GM21360 (cell line): Measurements from ENCODE around the gene MGST2.
A peak's percentile ranks its signal among the peaks of the same experiment; 100 is the strongest.

Source experiments
- ATAC-seq: cut with Tn5 transposase; IDR thresholded peaks from one replicate; pipeline ENCODE4 v1.9.1; 2021; ENCODE audit warnings: mild to moderate bottlenecking, moderate library complexity; ENCODE audit not compliant: unreplicated experiment

The MGST2 gene

GRCh38 chr4:139643042-139643895 is 22.4 kb upstream of the MGST2 start:
- no peak for ATAC-seq

GRCh38 chr4:139645458-139645857 is 20.2 kb upstream of the MGST2 start:
- no peak for ATAC-seq

- ATAC-seq: no peak
These were observed 18.4 kb upstream of the MGST2 start for GRCh38 chr4:139647184-139647583.

GRCh38 chr4:139647952-139648351 is 17.7 kb upstream of the MGST2 start:
- no peak for ATAC-seq

GRCh38 chr4:139651282-139652194 is 14.1 kb upstream of the MGST2 start:
- ATAC-seq: peak; percentile 86

- ATAC-seq: no peak
These were observed 11.1 kb upstream of the MGST2 start for GRCh38 chr4:139654516-139654915.

GRCh38 chr4:139655116-139655515 is 10.5 kb upstream of the MGST2 start:
- no peak for ATAC-seq

- peak; percentile 65 for ATAC-seq
These were observed 8.8 kb upstream of the MGST2 start for GRCh38 chr4:139656614-139657486.

- no peak for ATAC-seq
These were observed 7.4 kb upstream of the MGST2 start for GRCh38 chr4:139658185-139658584.

GRCh38 chr4:139658586-139659382 is 6.8 kb upstream of the MGST2 start:
- ATAC-seq: no peak

GRCh38 chr4:139659735-139660424 is 5.7 kb upstream of the MGST2 start:
- ATAC-seq: no peak

GRCh38 chr4:139660568-139661043 is 5.0 kb upstream of the MGST2 start:
- ATAC-seq: no peak

GRCh38 chr4:139663561-139664138 is 2.0 kb upstream of the MGST2 start:
- ATAC-seq: no peak

- no peak for ATAC-seq
These were observed 1.2 kb upstream of the MGST2 start for GRCh38 chr4:139664442-139664841.

GRCh38 chr4:139665079-139665689 is 435 bp upstream of the MGST2 start:
- peak; percentile 23 for ATAC-seq

- ATAC-seq: no peak
These were observed 1.2 kb downstream of the MGST2 start for GRCh38 chr4:139666735-139667281.

GRCh38 chr4:139668036-139668435 is 2.4 kb downstream of the MGST2 start:
- no peak for ATAC-seq

GRCh38 chr4:139668658-139669201 is 3.1 kb downstream of the MGST2 start:
- ATAC-seq: no peak
